ENCODE results near the gene STX1A.

The STX1A gene

DNA sequence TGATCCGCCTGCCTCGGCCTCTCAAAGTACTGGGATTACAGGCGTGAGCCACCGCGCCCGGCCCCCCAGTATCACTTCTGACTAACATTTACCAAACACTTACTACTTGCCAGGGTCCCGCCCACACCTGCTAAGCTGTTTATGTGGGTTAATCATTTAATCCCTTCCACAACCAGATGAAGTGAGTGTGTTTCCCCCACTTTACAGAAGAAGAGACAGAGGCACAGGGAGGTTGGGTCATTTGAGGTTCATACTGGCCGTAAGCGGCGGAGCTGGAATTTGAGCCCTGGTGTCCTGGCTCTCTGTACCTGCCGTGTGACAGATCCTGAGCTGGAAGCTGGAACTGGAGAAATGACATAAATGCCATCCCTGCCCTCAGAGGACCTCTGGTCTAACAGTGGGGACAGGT, 66.9 kb downstream of the STX1A start:
- in situ Hi-C loops (cut with MboI; ENCODE audit: low sequenced_read_pairs), result no loop called here

DNA sequence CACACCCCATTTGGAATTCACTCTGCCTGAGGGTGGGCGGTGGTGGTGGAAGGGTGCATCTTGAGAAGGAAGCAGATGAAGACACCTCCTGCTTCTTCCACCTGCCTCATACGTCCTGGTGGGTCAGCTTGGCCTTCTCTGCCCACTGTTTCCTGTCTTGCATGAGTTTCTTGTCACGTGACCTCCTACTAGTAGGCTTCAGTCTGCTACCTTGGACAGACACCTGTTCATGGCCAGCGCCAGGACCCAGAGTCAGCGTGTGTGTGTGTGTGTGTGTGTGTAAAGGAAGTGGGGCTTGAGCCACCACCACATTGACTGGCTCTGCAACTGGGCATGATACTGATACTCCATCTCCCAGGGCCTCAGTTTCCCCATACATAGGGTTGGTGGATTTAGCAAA, 68.9 kb downstream of the STX1A start:
- in situ Hi-C loops (cut with MboI; ENCODE audit: low sequenced_read_pairs), result no loop called here

DNA sequence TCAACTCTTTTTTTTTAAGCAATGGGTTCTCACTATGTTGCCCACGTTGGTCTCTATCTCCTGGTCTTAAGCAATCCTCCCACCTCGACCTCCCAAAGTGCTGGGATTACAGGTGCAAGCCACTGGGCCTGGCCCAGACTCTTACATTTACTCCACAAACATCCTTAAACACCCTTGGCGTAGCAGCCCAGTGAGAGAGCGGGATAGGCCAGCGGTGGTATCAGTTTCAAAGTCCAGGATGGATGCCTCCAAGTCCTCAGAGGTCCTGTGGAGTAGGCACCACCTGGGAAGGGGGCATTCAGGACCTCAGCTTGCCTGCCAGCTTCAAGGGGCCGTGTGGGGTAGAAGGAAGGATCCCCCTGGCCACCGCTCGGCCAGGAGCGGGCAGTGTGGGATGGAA, 69.9 kb downstream of the STX1A start:
- in situ Hi-C loops (cut with MboI; ENCODE audit: low sequenced_read_pairs), result no loop called here

Measured in HL-60/S4 (cell line).